HG03442 (cell line): ENCODE measurements around the gene PEX14.

Experiments
- ATAC-seq: cut with Tn5 transposase; IDR thresholded peaks from one replicate; pipeline ENCODE4 v1.9.1; 2021; ENCODE audit warnings: mild to moderate bottlenecking, moderate library complexity; ENCODE audit not compliant: unreplicated experiment

PEX14 gene

GRCh38 chr1:10613861-10614260 lies 139.1 kb downstream of the PEX14 start:
- no peak for ATAC-seq

GRCh38 chr1:10614377-10615225 lies 139.9 kb downstream of the PEX14 start:
- no peak for ATAC-seq

DNA sequence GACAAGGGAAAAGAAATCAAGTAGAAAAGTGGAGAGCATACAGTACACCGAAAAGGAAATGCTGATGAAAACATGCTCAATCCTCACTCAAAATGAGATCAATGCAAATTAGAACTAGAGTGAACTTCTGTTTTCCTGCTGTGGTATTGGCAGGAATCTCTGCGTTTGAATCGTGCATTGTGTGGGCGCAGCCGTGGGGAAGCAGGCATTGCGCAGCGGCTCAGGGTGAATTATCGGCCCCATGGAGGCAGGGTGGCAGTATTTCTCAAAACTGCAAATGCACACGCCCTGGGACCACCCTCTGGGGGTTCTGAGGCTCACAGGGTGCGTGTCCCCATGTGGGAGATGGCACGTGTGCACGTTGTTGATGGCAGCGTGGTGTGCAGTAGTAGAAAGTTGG lies 140.6 kb downstream of the PEX14 start:
- ATAC-seq: no peak

DNA sequence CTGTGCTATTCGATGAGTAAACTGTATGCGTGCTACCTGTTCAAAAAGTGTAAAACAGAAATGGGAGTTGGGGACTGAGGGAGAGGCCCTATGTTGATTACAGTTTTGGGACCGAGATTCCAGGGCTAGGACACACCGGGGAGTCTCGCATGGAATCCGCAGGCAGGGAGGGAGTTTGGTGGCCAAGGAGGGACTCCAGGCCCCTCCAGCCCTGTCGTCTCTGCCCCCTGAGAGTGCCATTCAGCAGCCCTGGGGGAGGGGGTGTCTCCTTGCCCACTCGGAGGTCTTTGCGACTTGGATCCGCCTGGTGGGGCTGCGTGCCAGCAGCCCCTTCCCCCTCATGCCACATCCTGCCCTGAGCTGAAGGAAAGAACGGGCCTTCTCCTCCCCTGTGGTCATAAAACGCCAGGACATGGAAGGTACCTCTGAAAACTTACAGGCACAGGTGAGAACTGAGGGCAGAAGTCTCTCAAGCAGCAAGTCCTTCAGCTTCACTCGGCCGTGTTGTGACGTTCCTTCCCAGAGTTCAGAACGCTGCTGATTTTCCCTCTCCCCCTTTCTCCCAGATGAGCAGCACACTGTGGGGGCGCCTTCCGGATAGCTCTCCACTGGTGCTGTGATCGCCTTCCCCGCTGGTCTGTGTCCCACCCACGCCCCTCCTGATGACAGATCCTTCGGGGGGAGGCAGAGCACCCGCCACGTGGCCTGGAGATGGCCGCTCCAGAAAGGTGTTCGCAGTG lies 141.4 kb downstream of the PEX14 start:
- ATAC-seq: no peak

DNA sequence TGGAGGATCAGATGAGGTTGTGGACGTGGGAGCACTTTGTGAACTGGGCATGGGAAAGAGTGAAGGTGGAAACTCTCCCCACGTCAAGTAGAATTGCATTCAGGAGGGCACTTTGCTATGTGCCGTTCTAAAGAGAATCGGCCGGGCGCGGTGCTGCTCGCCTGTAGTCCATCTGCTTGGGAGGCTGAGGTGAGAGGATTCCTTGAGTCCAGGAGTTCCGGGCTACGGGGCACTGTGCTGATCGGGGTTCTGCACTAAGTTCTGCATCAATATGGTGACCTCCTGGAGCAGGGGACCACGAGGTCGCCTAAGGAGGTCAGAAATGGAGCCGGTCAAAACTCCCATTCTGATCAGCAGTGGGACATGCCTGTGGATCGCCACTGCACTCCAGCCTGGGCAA lies 141.9 kb downstream of the PEX14 start:
- ATAC-seq: no peak

DNA sequence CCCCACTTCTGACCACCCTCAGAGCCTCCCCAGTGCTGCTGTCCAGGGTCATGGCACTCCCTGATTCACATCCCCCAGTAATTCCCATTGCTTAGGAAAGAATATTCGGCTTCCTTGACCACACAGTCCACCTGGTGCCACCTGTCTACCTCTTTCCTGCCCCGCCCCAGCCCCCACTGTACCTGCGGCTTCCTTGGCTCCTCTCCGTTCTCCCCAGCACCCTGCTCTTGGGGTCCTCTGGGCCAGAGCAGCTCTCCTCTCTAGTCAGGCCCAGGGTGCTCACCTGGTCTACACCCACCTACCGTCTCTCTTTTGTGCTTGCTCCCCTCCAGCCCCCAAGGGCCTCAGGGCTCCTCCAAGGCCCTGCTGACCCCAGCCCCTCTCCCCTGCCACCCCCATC lies 142.6 kb downstream of the PEX14 start:
- no peak for ATAC-seq

DNA sequence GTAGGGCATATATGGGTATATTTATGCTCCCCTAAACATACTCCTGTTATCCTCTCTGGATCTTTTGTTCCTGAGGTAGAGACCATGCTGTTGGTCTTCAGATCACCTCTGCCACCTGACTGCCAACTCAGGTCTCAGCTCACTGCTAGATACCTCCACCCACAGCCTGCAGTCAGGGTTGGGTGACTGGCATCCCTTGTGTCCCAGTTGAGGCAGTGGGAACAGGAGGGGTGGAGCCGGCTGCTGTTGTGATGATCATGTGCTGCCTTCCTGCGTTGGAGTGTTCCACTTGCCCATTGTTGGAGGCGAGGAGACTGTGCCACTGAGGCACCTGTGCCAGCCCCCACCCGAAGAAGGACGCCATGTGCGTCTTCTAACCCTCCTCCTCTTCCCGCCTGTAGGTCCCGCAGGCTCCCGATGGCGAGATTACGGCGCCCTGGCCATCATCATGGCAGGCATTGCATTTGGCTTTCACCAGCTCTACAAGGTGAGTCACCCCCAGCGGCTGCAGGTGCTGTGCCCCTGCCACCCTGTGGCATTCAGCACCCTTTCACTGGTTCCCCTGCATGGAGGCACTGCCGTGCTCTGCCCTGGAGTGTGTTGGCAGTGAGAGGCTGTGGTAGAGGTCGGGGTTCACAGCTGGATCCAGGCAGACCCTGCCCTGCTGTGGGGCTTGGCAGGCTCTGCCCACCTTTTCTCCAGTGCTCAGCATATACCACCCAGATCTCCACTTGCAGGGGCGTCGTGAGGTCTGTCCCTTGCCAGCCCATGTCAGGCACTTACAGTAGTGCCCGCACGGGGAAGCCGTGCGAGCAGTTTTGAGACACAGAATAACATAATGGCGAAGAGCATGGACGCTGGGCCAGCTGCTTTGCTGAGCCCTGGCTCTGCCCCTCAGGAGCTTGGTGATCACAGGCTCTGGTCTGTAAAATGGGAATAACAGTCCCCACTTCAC lies 143.5 kb downstream of the PEX14 start:
- no peak for ATAC-seq

DNA sequence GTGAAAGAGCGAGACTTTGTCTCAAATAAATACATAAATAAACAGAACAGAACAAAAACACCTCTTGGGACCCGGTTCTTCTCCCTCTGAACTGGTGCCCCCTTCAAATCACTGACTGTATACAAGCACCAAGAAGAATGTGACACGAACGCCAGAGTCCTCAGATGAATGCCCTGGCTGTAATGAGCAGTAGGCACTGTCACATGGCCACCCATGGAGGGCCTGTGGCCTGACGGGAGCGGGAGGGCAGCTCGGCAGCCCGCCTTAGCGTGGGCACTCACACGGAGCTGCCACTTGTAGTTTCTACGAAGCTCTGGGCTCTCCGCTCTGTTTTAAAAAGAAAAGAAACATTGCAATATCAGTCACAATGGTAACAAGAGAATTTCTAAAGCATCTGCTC lies 146.0 kb downstream of the PEX14 start:
- ATAC-seq: no peak

GRCh38 chr1:10621906-10622305 lies 147.2 kb downstream of the PEX14 start:
- ATAC-seq: no peak

GRCh38 chr1:10622910-10623685 lies 148.3 kb downstream of the PEX14 start:
- no peak for ATAC-seq

- no peak for ATAC-seq
Observed at GRCh38 chr1:10623686-10624145, 149.0 kb downstream of the PEX14 start.

DNA sequence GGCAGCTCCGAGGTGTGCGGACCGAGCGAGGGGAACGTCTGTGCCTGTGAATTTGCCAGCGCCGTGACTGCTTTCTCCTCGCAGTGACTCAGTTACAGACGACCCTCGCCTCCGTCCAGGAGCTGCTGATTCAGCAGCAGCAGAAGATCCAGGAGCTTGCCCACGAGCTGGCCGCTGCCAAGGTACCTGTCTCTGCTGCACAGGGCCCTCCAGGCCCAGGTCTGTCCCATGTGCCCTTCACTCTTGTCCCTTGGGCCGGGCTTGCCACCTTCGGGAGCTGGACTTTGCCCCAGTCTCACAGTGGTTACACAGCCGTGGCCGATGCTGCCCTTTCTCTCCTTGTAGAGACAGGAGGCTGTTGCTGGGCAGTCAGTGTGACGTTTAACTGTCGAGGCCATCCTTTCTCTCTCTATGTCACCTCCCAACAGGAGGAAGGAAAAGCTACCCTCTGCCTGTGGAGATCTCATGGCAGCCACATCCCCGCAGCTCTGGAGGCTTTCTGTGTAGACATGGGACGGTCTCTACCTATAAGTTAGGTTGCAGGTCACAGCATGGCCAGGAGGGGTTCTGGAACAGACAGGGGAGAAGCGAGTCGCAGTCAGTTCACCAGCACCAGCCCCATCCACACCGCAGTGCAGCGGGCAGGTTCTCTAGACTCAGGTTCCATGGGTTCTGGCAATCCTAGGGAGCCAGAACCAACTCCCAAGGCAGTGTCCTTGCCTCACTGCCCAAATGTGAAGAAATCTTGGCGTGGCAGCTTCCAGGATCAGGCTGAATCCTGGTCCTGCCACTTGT lies 149.7 kb downstream of the PEX14 start:
- ATAC-seq: no peak

GRCh38 chr1:10625076-10625475 lies 150.3 kb downstream of the PEX14 start:
- no peak for ATAC-seq

DNA sequence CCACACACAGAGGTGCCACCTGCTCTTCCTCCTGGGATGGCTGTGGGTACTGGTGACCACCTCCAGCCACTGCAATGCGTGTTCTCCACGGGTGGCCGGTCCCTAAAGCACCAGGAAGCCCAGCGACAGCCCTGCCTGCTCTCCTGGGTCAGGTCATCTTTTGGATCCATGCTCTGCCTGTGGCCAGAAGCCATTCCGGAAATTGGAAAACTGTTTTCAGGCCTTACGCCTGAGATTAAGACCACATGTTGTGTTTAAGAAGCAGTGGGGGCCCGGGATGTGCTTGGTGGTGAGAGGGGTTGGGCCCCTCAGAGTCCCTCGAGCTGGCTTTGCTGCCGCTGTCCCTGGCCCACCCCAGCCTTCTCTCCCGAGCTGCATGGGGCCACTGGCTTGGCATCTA lies 150.8 kb downstream of the PEX14 start:
- no peak for ATAC-seq

GRCh38 chr1:10626131-10626731 lies 151.5 kb downstream of the PEX14 start:
- no peak for ATAC-seq

DNA sequence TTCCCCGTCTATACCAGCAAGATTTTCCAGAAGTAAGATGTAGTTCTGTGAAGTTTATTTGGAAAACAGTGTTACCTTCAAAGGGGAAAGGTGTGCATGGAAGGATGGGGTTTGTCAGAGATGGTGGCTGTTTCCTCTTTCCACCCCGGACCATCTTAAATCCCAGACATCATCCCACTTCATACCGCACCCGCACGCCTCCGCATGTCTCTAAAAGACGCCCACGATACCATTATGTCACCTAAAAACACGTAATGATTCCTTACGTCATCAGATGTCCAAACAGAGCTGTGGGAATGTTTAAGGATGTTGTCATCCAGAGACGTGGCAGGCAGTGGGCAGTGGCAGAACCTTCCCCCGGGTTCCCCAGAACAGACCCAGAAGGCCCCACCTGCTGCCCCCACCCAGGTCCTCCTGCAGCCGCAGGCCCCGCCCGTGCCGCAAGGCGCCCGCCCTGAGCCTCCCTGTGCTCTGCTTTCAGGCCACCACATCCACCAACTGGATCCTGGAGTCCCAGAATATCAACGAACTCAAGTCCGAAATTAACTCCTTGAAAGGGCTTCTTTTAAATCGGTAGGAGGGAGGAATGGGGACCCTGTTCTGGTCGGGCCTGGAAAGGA lies 152.2 kb downstream of the PEX14 start:
- no peak for ATAC-seq

- no peak for ATAC-seq
Observed at GRCh38 chr1:10628685-10629084, 153.9 kb downstream of the PEX14 start.

DNA sequence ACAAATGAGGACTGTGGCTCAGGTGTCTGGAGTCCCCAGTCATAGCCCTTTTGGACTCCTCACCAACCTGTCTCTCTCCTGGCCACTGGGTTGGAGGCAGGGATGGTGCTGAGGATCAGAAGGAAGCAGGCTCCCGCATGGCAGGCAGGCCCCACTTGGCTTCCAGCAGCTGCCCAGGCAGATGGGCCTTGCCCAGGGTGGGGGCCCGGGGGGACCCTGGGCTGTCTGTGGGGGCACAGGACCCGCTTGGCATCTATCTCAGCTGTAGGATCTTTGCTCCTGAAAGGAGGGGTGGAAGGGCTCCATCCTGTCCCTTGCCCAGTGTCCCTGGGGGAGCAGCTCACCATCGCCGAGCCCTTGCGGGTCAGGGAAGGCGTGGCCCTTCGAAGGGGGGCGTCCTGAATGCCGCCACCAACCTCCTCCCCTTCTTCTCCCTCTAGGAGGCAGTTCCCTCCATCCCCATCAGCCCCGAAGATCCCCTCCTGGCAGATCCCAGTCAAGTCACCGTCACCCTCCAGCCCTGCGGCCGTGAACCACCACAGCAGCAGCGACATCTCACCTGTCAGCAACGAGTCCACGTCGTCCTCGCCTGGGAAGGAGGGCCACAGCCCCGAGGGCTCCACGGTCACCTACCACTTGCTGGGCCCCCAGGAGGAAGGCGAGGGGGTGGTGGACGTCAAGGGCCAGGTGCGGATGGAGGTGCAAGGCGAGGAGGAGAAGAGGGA lies 154.5 kb downstream of the PEX14 start:
- no peak for ATAC-seq
